Ascending aorta (tissue), 2 donors: ENCODE measurements around the gene NCKAP5. TPM values are rescaled to one million over a fixed set of nuclear protein-coding genes. Genes with fewer than 3 reads are reported as not detected.

Source experiments
- DNase-seq, 2 donors: peaks; one replicate each; pipeline ENCODE4 v3.0.0-alpha.2; 2019; ENCODE audit warnings: low spot score in 2 of 2
- H3K27ac ChIP-seq, 2 donors: fragments of 200-600 bp; sonication (generic); one replicate each; pipeline ENCODE4 v1.5.1; 2016 to 2017; ENCODE audit warnings: mild to moderate bottlenecking in 1 of 2
- H3K27me3 ChIP-seq: fragments of 200-600 bp; sonication (generic); one replicate; pipeline ENCODE4 v1.5.1; 2017
- H3K36me3 ChIP-seq, 2 donors: fragments of 200-600 bp; sonication (generic); one replicate each; pipeline ENCODE4 v1.5.1; 2016
- H3K4me1 ChIP-seq, 2 donors: fragments of 200-600 bp; sonication (generic); one replicate each; pipeline ENCODE4 v1.5.1; 2016 to 2017; ENCODE audit warnings: mild to moderate bottlenecking in 1 of 2
- H3K4me3 ChIP-seq, 2 donors: fragments of 200-600 bp; sonication (generic); one replicate each; pipeline ENCODE4 v1.5.1; 2016 to 2017; ENCODE audit warnings: mild to moderate bottlenecking in 1 of 2
- H3K9me3 ChIP-seq, 2 donors: fragments of 200-600 bp; sonication (generic); one replicate each; pipeline ENCODE4 v1.5.1; 2016
- intact Hi-C: fragments of 100-400 bp; cut with DNase I; formaldehyde crosslinking; loops from one replicate; pipeline ENCODE4 v1.15.1; 2023
- total RNA-seq: library from RNA; depleted of rRNA; stranded (reverse); fragments of >200 nt; gene quantifications from one replicate; pipeline ENCODE4 v1.1.0, GENCODE V29; 2016
- TF ChIP-seq, protein P1 (sequence below), 3 experiments: fragments of 200-600 bp in 2 of 3; fragments of 450-650 bp in 1 of 3; sonication (generic) in 2 of 3; IDR thresholded peaks; one replicate each; pipeline ENCODE4 v1.5.1; 2016 to 2019; ENCODE audit warnings: antibody characterized with exemption in 3 of 3, mild to moderate bottlenecking in 1 of 3, moderate library complexity in 1 of 3

Gene NCKAP5
- total RNA-seq, 1 donor from 2014 or later, result 0.75 TPM

DNA sequence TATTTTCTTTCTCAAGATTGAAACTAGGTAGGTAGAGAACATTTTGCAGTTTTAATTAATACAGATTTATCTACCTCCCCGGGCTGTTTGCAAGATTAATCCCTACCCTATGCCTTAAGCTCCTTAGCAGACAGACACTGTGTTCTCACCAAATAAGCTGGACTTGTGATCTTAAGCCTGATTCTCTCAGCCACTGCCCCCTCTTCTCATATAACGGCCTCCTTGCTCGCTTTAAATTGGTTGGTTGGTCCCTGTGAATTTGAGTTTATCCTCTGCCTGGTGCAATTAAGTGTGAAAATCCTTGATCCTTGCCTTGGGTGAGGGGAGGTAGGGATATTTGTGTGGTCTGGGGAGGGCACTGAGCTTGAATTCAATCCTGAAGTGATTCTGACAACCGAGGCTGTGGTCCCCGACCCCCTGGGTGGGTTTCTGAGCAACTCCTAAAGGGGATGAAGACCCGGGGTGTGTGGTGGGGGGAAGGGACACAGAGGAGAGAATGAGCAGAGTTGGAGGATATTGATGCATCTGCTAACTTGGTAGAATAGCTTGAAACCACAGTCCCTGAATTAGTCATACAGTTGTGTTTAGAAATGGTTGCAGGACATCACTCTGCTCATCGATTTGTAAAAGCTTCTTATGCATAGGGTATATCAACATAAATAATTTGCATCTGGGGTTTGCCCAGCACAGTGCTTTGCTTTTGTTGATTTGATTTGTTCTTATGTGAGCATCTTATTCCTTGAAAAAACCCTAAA is 36.9 kb upstream of the NCKAP5 start:
- Histone ChIP-seq H3K27me3 (no peaks in the 10 kb centered on the region), H3K4me1 (no peaks in the 10 kb centered on the region), H3K9me3 (no peaks in the 10 kb centered on the region), H3K27ac (no peak overlapping the region), H3K4me3 (no peak overlapping the region), H3K36me3 (no peaks in the 10 kb centered on the region)
- intact Hi-C loops, result no loop called here
- no peak for DNase-seq
- TF ChIP-seq, protein P1, sequence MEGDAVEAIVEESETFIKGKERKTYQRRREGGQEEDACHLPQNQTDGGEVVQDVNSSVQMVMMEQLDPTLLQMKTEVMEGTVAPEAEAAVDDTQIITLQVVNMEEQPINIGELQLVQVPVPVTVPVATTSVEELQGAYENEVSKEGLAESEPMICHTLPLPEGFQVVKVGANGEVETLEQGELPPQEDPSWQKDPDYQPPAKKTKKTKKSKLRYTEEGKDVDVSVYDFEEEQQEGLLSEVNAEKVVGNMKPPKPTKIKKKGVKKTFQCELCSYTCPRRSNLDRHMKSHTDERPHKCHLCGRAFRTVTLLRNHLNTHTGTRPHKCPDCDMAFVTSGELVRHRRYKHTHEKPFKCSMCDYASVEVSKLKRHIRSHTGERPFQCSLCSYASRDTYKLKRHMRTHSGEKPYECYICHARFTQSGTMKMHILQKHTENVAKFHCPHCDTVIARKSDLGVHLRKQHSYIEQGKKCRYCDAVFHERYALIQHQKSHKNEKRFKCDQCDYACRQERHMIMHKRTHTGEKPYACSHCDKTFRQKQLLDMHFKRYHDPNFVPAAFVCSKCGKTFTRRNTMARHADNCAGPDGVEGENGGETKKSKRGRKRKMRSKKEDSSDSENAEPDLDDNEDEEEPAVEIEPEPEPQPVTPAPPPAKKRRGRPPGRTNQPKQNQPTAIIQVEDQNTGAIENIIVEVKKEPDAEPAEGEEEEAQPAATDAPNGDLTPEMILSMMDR (IDR thresholded peaks at IDR 0.05), result no peak

DNA sequence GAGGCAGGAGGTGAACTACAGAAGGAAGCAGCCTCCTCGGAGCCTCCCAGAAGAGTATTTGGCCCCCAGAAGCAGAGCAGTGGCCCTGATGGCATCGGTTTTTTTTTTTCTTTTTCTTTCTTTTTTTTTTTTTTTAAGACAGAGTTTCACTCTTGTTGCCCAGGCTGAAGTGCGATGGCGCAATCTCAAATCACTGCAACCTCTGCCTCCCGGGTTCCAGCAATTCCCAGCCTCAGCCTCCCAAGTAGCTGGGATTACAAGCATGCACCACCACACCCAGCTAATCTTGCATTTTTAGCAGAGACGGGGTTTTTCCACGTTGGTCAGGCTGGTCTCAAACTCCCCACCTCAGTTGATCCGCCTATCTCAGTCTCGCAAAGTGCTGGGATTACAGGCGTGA is 34.8 kb upstream of the NCKAP5 start:
- TF ChIP-seq, protein P1 (IDR thresholded peaks at IDR 0.05), result no peak
- DNase-seq, result no peak
- Histone ChIP-seq H3K27me3 (no peaks in the 10 kb centered on the region), H3K36me3 (no peaks in the 10 kb centered on the region), H3K27ac (no peak overlapping the region), H3K4me1 (no peaks in the 10 kb centered on the region), H3K9me3 (no peaks in the 10 kb centered on the region), H3K4me3 (no peak overlapping the region)
- intact Hi-C loops, result no loop called here

DNA sequence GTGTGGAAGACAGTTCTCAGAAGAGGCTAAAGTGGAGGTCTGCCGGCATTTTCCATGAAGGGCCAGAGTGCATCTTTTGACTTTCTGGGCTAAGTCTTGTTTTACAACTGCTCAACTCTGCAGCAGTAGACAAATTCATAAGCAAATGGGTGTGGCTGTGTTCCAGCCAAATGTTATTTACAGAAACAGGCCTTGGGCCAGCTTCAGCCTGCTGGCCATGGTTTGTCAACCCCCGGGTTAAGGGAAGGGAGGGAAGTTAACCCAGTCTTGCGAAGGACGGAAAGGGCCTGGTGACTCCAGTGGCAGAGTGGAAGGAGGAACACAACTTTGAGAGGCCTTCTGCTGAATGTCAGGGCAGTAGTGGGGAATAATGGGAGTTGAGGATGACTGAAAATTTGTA is 34.3 kb upstream of the NCKAP5 start:
- H3K36me3 ChIP-seq, result no peaks in the 10 kb centered on the region
- intact Hi-C loops, result no loop called here
- no peaks in the 10 kb centered on the region for H3K9me3 ChIP-seq
- no peak overlapping the region for H3K27ac ChIP-seq
- no peak for DNase-seq
- TF ChIP-seq, protein P1 (IDR thresholded peaks at IDR 0.05), result no peak
- no peaks in the 10 kb centered on the region for H3K4me1 ChIP-seq
- H3K27me3 ChIP-seq, result no peaks in the 10 kb centered on the region
- no peak overlapping the region for H3K4me3 ChIP-seq

DNA sequence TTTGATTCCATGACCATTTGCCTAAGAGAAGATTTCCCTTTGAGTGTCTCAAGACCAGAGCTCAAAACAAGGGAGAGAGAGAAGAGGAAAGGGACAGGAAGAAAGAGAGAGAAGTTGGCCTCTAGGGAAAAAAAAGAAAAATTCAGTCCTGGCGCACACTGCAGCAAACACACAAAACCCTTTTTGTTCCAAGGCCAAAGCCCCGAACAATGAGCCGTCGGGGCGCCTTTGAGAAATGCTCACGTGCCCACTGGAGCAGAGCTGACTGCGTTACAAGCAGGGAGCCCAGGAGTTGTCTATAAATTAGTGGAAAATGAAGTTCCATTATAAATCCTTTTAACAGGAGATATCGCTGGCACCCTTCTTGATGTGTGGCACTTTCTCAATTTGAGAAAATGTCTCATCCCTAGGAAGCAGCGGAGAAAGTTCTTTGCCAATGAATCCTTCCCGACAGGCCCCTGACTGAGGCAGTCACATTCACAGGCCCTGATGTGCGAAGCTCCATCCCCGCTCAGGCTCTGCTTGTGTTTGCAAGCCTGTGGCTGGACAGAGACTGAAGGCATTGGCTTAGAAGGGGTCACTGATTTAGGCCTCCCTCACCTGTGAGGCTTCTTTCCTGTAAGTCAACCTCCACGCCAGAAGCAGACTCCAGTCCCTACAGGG is 32.1 kb upstream of the NCKAP5 start:
- TF ChIP-seq, protein P1 (IDR thresholded peaks at IDR 0.05), result no peak

DNA sequence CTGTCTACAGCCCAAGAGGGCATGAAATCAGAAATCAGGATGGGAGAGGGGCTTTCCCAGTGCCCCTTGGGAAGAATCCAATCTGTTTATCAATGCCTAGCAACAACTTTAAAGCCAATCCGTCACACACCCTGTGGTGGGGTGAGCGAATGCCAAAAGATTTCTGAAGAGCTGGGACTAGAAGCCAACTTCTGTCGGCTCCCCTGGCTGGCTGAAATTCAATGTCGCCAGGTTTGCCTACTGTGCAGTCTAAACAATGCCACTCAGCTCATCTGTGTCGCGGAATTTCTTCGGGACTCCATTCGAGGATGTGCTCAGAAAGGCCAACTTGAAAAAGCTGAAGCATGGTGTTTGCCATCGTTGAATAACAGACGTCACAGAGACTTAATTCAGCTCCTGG is 31.5 kb upstream of the NCKAP5 start:
- H3K27me3 ChIP-seq, result no peaks in the 10 kb centered on the region
- intact Hi-C loops, result no loop called here
- TF ChIP-seq, protein P1 (IDR thresholded peaks at IDR 0.05), result no peak
- H3K36me3 ChIP-seq, result no peaks in the 10 kb centered on the region
- no peaks in the 10 kb centered on the region for H3K9me3 ChIP-seq
- DNase-seq, result no peak
- no peak overlapping the region for H3K27ac ChIP-seq
- no peaks in the 10 kb centered on the region for H3K4me1 ChIP-seq
- no peak overlapping the region for H3K4me3 ChIP-seq

More for the DNA sequence above, 32.1 kb upstream of the NCKAP5 start:
- H3K27me3 ChIP-seq, result no peaks in the 10 kb centered on the region
- no peaks in the 10 kb centered on the region for H3K4me1 ChIP-seq
- intact Hi-C loops, result no loop called here
- H3K27ac ChIP-seq, result no peak overlapping the region
- H3K9me3 ChIP-seq, result no peaks in the 10 kb centered on the region
- no peak overlapping the region for H3K4me3 ChIP-seq
- no peaks in the 10 kb centered on the region for H3K36me3 ChIP-seq
- no peak for DNase-seq
